ENCODE data around the gene TEN1.

- TF ChIP-seq CTCF (IDR thresholded peaks at IDR 0.05) = no peak
- no peak for TF ChIP-seq POLR2A (IDR thresholded peaks at IDR 0.05; ENCODE audit: low read depth)
- TF ChIP-seq POLR2AphosphoS5 (IDR thresholded peaks at IDR 0.05) = no peak
- TF ChIP-seq EP300 (IDR thresholded peaks at IDR 0.05) = no peak
Measured at GRCh38 chr17:76038050-76038449, 59.0 kb downstream of the TEN1 start.

All from esophagus muscularis mucosa (tissue), 4 donors.